Mesenchymal stem cell (in vitro differentiated cells and primary cell): ENCODE measurements around the gene MCTP2.

Experiments
- DNase-seq: peaks from one replicate; pipeline ENCODE4 v3.0.0-alpha.2; 2013
- H2AFZ ChIP-seq: one replicate; pipeline ENCODE4 v1.6.1; 2013; ENCODE audit warnings: low read depth, mild to moderate bottlenecking, control low read depth, inconsistent platforms, low read length, moderate library complexity
- H2AK5ac ChIP-seq: 2 replicates; pipeline ENCODE4 v1.6.1; 2013; ENCODE audit warnings: low read length, moderate library complexity, mild to moderate bottlenecking, inconsistent platforms; ENCODE audit not compliant: severe bottlenecking
- H2BK120ac ChIP-seq: one replicate; pipeline ENCODE4 v1.6.1; 2013; ENCODE audit warnings: low read depth, mild to moderate bottlenecking, inconsistent platforms, low read length, moderate library complexity
- H2BK12ac ChIP-seq, 2 experiments: one replicate each; pipeline ENCODE4 v1.6.1; 2013; ENCODE audit warnings: inconsistent platforms in 2 of 2, low read length in 2 of 2, mild to moderate bottlenecking in 2 of 2, moderate library complexity in 2 of 2, control low read depth in 1 of 2
- H2BK15ac ChIP-seq: one replicate; pipeline ENCODE4 v1.6.1; 2013; ENCODE audit warnings: mild to moderate bottlenecking, low read depth, inconsistent platforms; ENCODE audit not compliant: poor library complexity, severe bottlenecking
- H2BK5ac ChIP-seq: 2 replicates; pipeline ENCODE4 v1.6.1; 2013; ENCODE audit warnings: low read depth, mild to moderate bottlenecking, low read length, control low read depth, inconsistent platforms; ENCODE audit not compliant: poor library complexity, severe bottlenecking
- H3K14ac ChIP-seq, 2 experiments: one replicate each; pipeline ENCODE4 v1.6.1; 2013; ENCODE audit warnings: inconsistent platforms in 2 of 2, low read length in 2 of 2, control low read depth in 1 of 2, mild to moderate bottlenecking in 1 of 2, moderate library complexity in 1 of 2
- H3K18ac ChIP-seq, 2 experiments: one replicate each; pipeline ENCODE4 v1.6.1; 2013; ENCODE audit warnings: inconsistent platforms in 2 of 2, low read length in 2 of 2, control low read depth in 1 of 2, low read depth in 1 of 2, mild to moderate bottlenecking in 1 of 2
- H3K23ac ChIP-seq, 2 experiments: one replicate each; pipeline ENCODE4 v1.6.1; 2013; ENCODE audit warnings: inconsistent platforms in 2 of 2, low read length in 2 of 2, mild to moderate bottlenecking in 2 of 2, moderate library complexity in 2 of 2, control low read depth in 1 of 2
- H3K27ac ChIP-seq: 2 replicates; pipeline ENCODE4 v1.5.1; 2013; ENCODE audit warnings: mild to moderate bottlenecking, moderate library complexity, low read length, control low read depth, inconsistent platforms; ENCODE audit not compliant: poor library complexity, severe bottlenecking
- H3K27me3 ChIP-seq, 2 experiments: 2 replicates each; pipeline versions ENCODE4 v1.6.1 to v1.7.0; 2013; ENCODE audit warnings: low read length in 2 of 2, mild to moderate bottlenecking in 2 of 2, moderate library complexity in 2 of 2, control low read depth in 1 of 2, inconsistent platforms in 1 of 2; ENCODE audit not compliant: control insufficient read depth in 1 of 2, insufficient read depth in 1 of 2
- H3K36me3 ChIP-seq, 2 experiments: 2 replicates each; pipeline versions ENCODE4 v1.6.1 to v1.7.0; 2013; ENCODE audit warnings: low read length in 2 of 2, control low read depth in 1 of 2, inconsistent platforms in 1 of 2, low read depth in 1 of 2, mild to moderate bottlenecking in 1 of 2; ENCODE audit not compliant: insufficient read depth in 2 of 2, control insufficient read depth in 1 of 2
- H3K4ac ChIP-seq, 2 experiments: one replicate each; pipeline ENCODE4 v1.6.1; 2013; ENCODE audit warnings: inconsistent platforms in 2 of 2, low read length in 2 of 2, mild to moderate bottlenecking in 2 of 2, moderate library complexity in 2 of 2, control low read depth in 1 of 2, low read depth in 1 of 2
- H3K4me1 ChIP-seq: 2 replicates; pipeline ENCODE4 v1.6.1; 2013; ENCODE audit warnings: low read depth, low read length, control low read depth; ENCODE audit not compliant: control insufficient read depth, insufficient read depth
- H3K4me2 ChIP-seq: 2 replicates; pipeline ENCODE4 v1.6.1; 2013; ENCODE audit warnings: low read length, mild to moderate bottlenecking, inconsistent platforms; ENCODE audit not compliant: poor library complexity, severe bottlenecking
- H3K4me3 ChIP-seq, 2 experiments: 2 replicates each; pipeline versions ENCODE4 v1.5.1 to v1.7.0; 2013; ENCODE audit warnings: low read length in 2 of 2, mild to moderate bottlenecking in 2 of 2, control low read depth in 1 of 2, low read depth in 1 of 2; ENCODE audit not compliant: insufficient read depth in 1 of 2
- H3K79me1 ChIP-seq: replicated peaks from 2 replicates; pipeline ENCODE4 v1.6.1; 2013; ENCODE audit warnings: mild to moderate bottlenecking, control low read depth, low read length, inconsistent platforms; ENCODE audit not compliant: poor library complexity, severe bottlenecking
- H3K9ac ChIP-seq: 2 replicates; pipeline ENCODE4 v1.7.0; 2013; ENCODE audit warnings: mild to moderate bottlenecking, low read length, moderate library complexity
- H3K9me3 ChIP-seq: 2 replicates; pipeline ENCODE4 v1.7.0; 2013; ENCODE audit warnings: mild to moderate bottlenecking, low read length; ENCODE audit not compliant: control insufficient read depth
- H4K8ac ChIP-seq: one replicate; pipeline ENCODE4 v1.6.1; 2013; ENCODE audit warnings: inconsistent platforms, mild to moderate bottlenecking, low read length, moderate library complexity
- H4K91ac ChIP-seq: one replicate; pipeline ENCODE4 v1.6.1; 2013; ENCODE audit warnings: mild to moderate bottlenecking, low read length, inconsistent platforms
- WGBS: methylation state at CpG from one replicate; pipeline ENCODE4 v1.1.7; 2013; ENCODE audit warnings: mixed read lengths; 5-methylcytosine and 5-hydroxymethylcytosine counted together

The MCTP2 gene

DNA sequence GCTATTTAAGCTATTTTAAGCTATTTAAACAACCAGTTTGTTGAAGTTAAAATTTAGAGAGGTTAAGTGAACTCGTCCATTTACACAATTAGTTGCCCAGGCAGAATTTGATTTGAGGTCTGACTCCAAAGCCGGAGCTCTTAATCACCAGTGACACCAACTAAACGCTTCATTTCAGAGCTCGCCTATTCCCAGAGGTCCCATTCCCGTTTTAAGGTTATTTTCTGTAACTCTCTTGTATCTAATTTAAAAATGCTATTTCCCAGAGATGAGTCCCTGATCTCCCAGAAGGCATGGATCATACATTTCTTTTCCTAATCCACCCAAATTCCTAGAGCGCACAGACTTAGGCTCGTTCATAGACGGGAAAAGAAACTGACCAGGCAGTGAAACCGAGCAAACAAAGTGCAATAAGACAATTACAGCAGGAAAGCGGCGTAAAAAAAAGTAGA lies 904 bp upstream of the MCTP2 start:
- Histone ChIP-seq H3K79me1 (no peaks in the 10 kb centered on the region), H3K27ac (peak overlapping the region; percentile 93), H3K27me3 (no peaks in the 10 kb centered on the region), H3K4me2 (peak overlapping the region; percentile 86), H4K8ac (no peak overlapping the region), H2BK12ac (peak overlapping the region in 1 of 2 experiments; percentile 59), H2AFZ (no peak overlapping the region), H3K4me1 (peaks cover 4% of the 10 kb centered on the region), H3K4me3 (peak overlapping the region in 1 of 2 experiments; percentile 87), H3K4ac (peak overlapping the region; percentile 49 to 83), H3K36me3 (no peaks in the 10 kb centered on the region), H4K91ac (no peak overlapping the region), H3K9ac (peak overlapping the region; percentile 89), H3K9me3 (no peaks in the 10 kb centered on the region), H3K14ac (no peak overlapping the region), H2BK5ac (peak overlapping the region; percentile 14), H2AK5ac (no peak overlapping the region), H2BK15ac (no peak overlapping the region), H3K23ac (no peak overlapping the region), H2BK120ac (peak overlapping the region; percentile 80), H3K18ac (peak overlapping the region; percentile 82 to 97)
- WGBS, result 11% methylated on average over 11 of the region's 11 CpGs
- no peak for DNase-seq

DNA sequence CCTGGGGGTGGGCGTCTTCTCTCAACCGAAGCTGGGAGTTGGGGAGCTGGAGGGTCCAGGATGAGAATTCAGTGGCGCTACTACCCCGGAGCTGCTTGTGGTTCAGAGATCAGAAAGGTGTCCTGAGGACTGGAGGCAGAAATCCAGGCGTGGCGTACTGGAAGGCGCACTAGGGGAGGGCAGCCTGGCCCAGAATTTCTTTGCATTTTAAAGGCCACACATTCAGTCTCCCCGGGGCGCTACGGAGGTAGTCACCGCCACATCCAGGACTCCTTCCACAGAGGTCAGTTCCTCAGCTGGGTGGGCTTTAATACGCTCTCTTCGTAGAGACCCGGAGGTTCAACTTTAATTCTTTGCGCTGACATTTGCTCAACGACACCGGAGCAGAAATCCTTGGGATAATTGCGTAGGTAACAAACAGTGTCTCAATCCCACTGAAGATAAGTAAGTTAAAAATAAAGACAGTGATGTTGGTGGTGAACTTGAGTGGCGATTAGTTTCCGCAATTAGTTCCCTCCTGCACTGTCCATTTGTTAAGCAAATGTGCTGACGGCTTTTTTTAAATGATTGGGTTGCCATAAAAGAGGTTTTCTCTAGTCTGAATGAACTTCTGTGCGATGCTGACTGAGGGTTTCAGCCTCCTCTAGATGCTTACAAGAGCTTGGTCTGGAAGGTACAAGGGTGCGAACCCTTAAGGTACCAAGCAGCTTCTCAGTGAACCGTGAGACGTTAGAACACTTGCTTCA lies 535 bp downstream of the MCTP2 start:
- Histone ChIP-seq H3K23ac (peak overlapping the region; percentile 40 to 74), H2BK120ac (peak overlapping the region; percentile 71), H2BK12ac (peak overlapping the region; percentile 81 to 99), H4K8ac (peak overlapping the region; percentile 70), H3K18ac (peak overlapping the region; percentile 96 to 100), H3K4me1 (peaks cover 4% of the 10 kb centered on the region), H2AFZ (peak overlapping the region; percentile 98), H3K14ac (peak overlapping the region in 1 of 2 experiments; percentile 99), H3K79me1 (peaks cover 2% of the 10 kb centered on the region), H2BK5ac (no peak overlapping the region), H2AK5ac (no peak overlapping the region), H3K4ac (peak overlapping the region; percentile 89 to 100), H3K4me3 (peak overlapping the region; percentile 87 to 98), H3K9ac (peak overlapping the region; percentile 89), H3K27ac (no peak overlapping the region), H3K27me3 (no peaks in the 10 kb centered on the region), H2BK15ac (peak overlapping the region; percentile 93), H4K91ac (peak overlapping the region; percentile 98), H3K9me3 (no peaks in the 10 kb centered on the region), H3K36me3 (no peaks in the 10 kb centered on the region), H3K4me2 (peak overlapping the region; percentile 90)
- peak; percentile 70 for DNase-seq
- 3% methylated on average over 23 of the region's 25 CpGs for WGBS

GRCh38 chr15:94233441-94233840 lies 2.1 kb downstream of the MCTP2 start:
- Histone ChIP-seq H2BK12ac (no peak overlapping the region), H2BK5ac (no peak overlapping the region), H2BK120ac (no peak overlapping the region), H4K91ac (no peak overlapping the region), H3K4ac (no peak overlapping the region), H2AFZ (no peak overlapping the region), H3K9me3 (no peaks in the 10 kb centered on the region), H3K79me1 (peaks cover 2% of the 10 kb centered on the region), H3K14ac (no peak overlapping the region), H3K36me3 (no peaks in the 10 kb centered on the region), H3K4me2 (no peak overlapping the region), H3K27me3 (no peaks in the 10 kb centered on the region), H3K9ac (peak overlapping the region; percentile 24), H2BK15ac (no peak overlapping the region), H3K4me1 (peaks cover 4% of the 10 kb centered on the region), H2AK5ac (no peak overlapping the region), H3K23ac (no peak overlapping the region), H3K27ac (no peak overlapping the region), H3K18ac (no peak overlapping the region), H3K4me3 (no peak overlapping the region), H4K8ac (no peak overlapping the region)
- DNase-seq, result no peak
- WGBS, result 100% methylated on average over 1 of the region's 3 CpGs

- H4K91ac ChIP-seq, result no peak overlapping the region
- no peak overlapping the region for H3K4me3 ChIP-seq
- no peaks in the 10 kb centered on the region for H3K36me3 ChIP-seq
- H2BK120ac ChIP-seq, result no peak overlapping the region
- H2BK12ac ChIP-seq, result no peak overlapping the region
- H3K14ac ChIP-seq, result no peak overlapping the region
- no peak overlapping the region for H2AFZ ChIP-seq
- H3K27ac ChIP-seq, result no peak overlapping the region
- H3K4me1 ChIP-seq, result peaks cover 6% of the 10 kb centered on the region
- no peak overlapping the region for H2BK15ac ChIP-seq
- peak; percentile 70 for DNase-seq
- no peak overlapping the region for H2BK5ac ChIP-seq
- no peak overlapping the region for H3K23ac ChIP-seq
- H3K4ac ChIP-seq, result peak overlapping the region in 1 of 2 experiments; percentile 56
- no peak overlapping the region for H2AK5ac ChIP-seq
- peak overlapping the region in 1 of 2 experiments; percentile 50 for H3K18ac ChIP-seq
- H3K9ac ChIP-seq, result peak overlapping the region; percentile 24
- 38% methylated on average over 2 of the region's 3 CpGs for WGBS
- no peak overlapping the region for H4K8ac ChIP-seq
- peaks cover 7% of the 10 kb centered on the region for H3K79me1 ChIP-seq
- H3K9me3 ChIP-seq, result no peaks in the 10 kb centered on the region
- no peaks in the 10 kb centered on the region for H3K27me3 ChIP-seq
- H3K4me2 ChIP-seq, result no peak overlapping the region
These were observed 2.9 kb downstream of the MCTP2 start for GRCh38 chr15:94234300-94234699.
